Dedifferentiated amniotic fluid mesenchymal stem cell (primary cell): ENCODE measurements around the gene SLC10A6.

Experiments used
- DNase-seq: peaks from one replicate; pipeline ENCODE4 v3.0.0-alpha.2; 2016; ENCODE audit errors: extremely low spot score

Gene SLC10A6

DNA sequence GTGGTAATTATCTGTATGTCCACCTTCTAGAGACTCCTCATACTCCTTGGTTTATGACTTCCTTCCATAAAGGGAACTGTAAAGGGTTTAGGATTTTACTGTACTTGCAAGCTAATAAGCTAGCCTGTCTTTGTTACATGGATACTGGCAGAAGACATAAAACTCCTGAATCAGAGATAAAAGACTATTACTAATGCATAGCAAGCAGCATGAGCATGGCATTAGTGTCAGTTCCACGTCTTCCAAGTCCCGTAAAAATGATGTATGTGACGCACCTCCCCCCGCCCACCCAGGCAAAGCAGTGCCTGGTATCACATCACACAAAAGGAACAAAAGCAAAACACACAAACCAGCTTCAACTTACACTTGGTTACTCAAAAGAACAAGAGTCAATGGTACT is 71.0 kb downstream of the SLC10A6 start:
- no peak for DNase-seq

DNA sequence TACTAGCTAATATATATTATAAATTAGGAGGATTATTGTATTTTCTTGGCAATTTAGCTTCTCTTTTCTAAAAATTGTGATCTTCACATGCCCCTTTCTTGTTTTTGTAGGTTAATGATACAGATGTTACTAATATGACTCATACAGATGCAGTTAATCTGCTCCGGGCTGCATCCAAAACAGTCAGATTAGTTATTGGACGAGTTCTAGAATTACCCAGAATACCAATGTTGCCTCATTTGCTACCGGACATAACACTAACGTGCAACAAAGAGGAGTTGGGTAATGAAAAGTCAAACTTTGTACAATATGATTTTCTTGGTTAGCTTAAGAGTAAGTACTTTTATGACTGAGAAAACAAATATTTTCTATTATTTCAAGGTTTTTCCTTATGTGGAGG is 74.1 kb downstream of the SLC10A6 start:
- no peak for DNase-seq
